CD14-positive monocyte (primary cell): ENCODE results near the gene MUC20. TPM values are rescaled to one million over a fixed set of nuclear protein-coding genes. Genes with fewer than 3 reads are reported as not detected.

Source experiments
- DNase-seq, 3 donors: peaks; one replicate each; pipeline ENCODE4 v3.0.0-alpha.2; 2011 to 2022
- H2AFZ ChIP-seq: 2 replicates; pipeline ENCODE4 v1.6.0; 2012; ENCODE audit warnings: mild to moderate bottlenecking, low read depth, low read length, inconsistent platforms; ENCODE audit not compliant: insufficient read depth, poor library complexity, severe bottlenecking
- H3K27ac ChIP-seq, 2 donors: 1 replicate in 1 of 2; 2 replicates in 1 of 2; pipeline ENCODE4 v1.5.1; 2012 to 2013; ENCODE audit warnings: low read length in 2 of 2, control low read depth in 1 of 2, inconsistent platforms in 1 of 2, low read depth in 1 of 2, mild to moderate bottlenecking in 1 of 2
- H3K27me3 ChIP-seq, 2 donors: one replicate each; pipeline versions ENCODE4 v1.6.0 to v1.6.1; 2011 to 2013; ENCODE audit warnings: low read length in 2 of 2; ENCODE audit not compliant: control insufficient read depth in 2 of 2, insufficient read depth in 2 of 2
- H3K36me3 ChIP-seq, 2 donors: replicated peaks in 1 of 2; 1 replicate in 1 of 2; 2 replicates in 1 of 2; pipeline versions ENCODE4 v1.5.1 to v1.6.1; 2012 to 2013; ENCODE audit warnings: low read length in 2 of 2, control low read depth in 1 of 2, inconsistent platforms in 1 of 2, mild to moderate bottlenecking in 1 of 2; ENCODE audit not compliant: insufficient read depth in 2 of 2, control insufficient read depth in 1 of 2
- H3K4me1 ChIP-seq, 2 donors: 1 replicate in 1 of 2; 2 replicates in 1 of 2; pipeline versions ENCODE4 v1.5.1 to v1.6.1; 2012 to 2013; ENCODE audit warnings: low read length in 2 of 2, control low read depth in 1 of 2, inconsistent platforms in 1 of 2, mild to moderate bottlenecking in 1 of 2, moderate library complexity in 1 of 2; ENCODE audit not compliant: insufficient read depth in 2 of 2, control insufficient read depth in 1 of 2
- H3K4me2 ChIP-seq: replicated peaks from 2 replicates; pipeline ENCODE3; 2012; ENCODE audit warnings: low read length, moderate library complexity, mild to moderate bottlenecking; ENCODE audit not compliant: poor library complexity, severe bottlenecking; ENCODE audit errors: extremely low read depth
- H3K4me3 ChIP-seq, 3 experiments: fragments of 200-600 bp in 1 of 3; sonication (generic) in 1 of 3; replicated peaks in 1 of 3; 1 replicate in 2 of 3; 2 replicates in 1 of 3; pipeline ENCODE4 v1.5.1; 2011 to 2013; ENCODE audit warnings: low read length in 3 of 3, mild to moderate bottlenecking in 3 of 3, control low read depth in 2 of 3, low read depth in 2 of 3, inconsistent platforms in 1 of 3, moderate library complexity in 1 of 3
- H3K79me2 ChIP-seq: 2 replicates; pipeline ENCODE4 v1.6.0; 2012; ENCODE audit warnings: mild to moderate bottlenecking, control low read depth, inconsistent platforms, low read length, moderate library complexity; ENCODE audit not compliant: insufficient read depth
- H3K9ac ChIP-seq: 2 replicates; pipeline ENCODE4 v1.6.0; 2017; ENCODE audit warnings: low read length, mild to moderate bottlenecking; ENCODE audit not compliant: insufficient read depth, poor library complexity, severe bottlenecking
- H3K9me3 ChIP-seq, 2 donors: replicated peaks in 1 of 2; 1 replicate in 1 of 2; 2 replicates in 1 of 2; pipeline versions ENCODE4 v1.5.1 to v1.6.1; 2012 to 2013; ENCODE audit warnings: low read length in 2 of 2, control low read depth in 1 of 2; ENCODE audit not compliant: control insufficient read depth in 1 of 2, insufficient read depth in 1 of 2
- H4K20me1 ChIP-seq: 2 replicates; pipeline ENCODE4 v1.6.0; 2012; ENCODE audit warnings: mild to moderate bottlenecking, low read length, control low read depth, moderate library complexity; ENCODE audit not compliant: insufficient read depth
- H3K27ac Mint-ChIP-seq, 7 donors: one replicate each; pipeline ENCODE4 v1.8.0; 2020; ENCODE audit warnings: mild to moderate bottlenecking in 7 of 7, mixed read lengths in 7 of 7, moderate library complexity in 6 of 7, inconsistent platforms in 2 of 7
- H3K27me3 Mint-ChIP-seq, 3 donors: one replicate each; pipeline ENCODE4 v1.8.0; 2021 to 2022; ENCODE audit warnings: low read depth in 3 of 3, mild to moderate bottlenecking in 3 of 3, mixed read lengths in 3 of 3, moderate library complexity in 3 of 3, inconsistent platforms in 1 of 3
- H3K36me3 Mint-ChIP-seq, 2 donors: one replicate each; pipeline ENCODE4 v1.8.0; 2020; ENCODE audit warnings: mixed read lengths in 2 of 2, inconsistent platforms in 1 of 2, mild to moderate bottlenecking in 1 of 2
- H3K4me1 Mint-ChIP-seq: one replicate; pipeline ENCODE4 v1.8.0; 2020; ENCODE audit warnings: mild to moderate bottlenecking, mixed read lengths
- H3K4me3 Mint-ChIP-seq, 2 donors: one replicate each; pipeline ENCODE4 v1.8.0; 2020; ENCODE audit warnings: mild to moderate bottlenecking in 2 of 2, mixed read lengths in 2 of 2, moderate library complexity in 1 of 2
- H3K9me3 Mint-ChIP-seq, 7 donors: one replicate each; pipeline ENCODE4 v1.8.0; 2020 to 2022; ENCODE audit warnings: mixed read lengths in 7 of 7, mild to moderate bottlenecking in 6 of 7, moderate library complexity in 6 of 7, inconsistent platforms in 2 of 7
- CTCF ChIP-seq: fragments of 200-600 bp; IDR thresholded peaks from one replicate; pipeline ENCODE4 v1.8.0; 2022; ENCODE audit warnings: antibody characterized with exemption, mild to moderate bottlenecking
- WGBS: methylation state at CpG from one replicate; pipeline ENCODE4 v1.1.5; 2013; ENCODE audit warnings: missing lambda C conversion rate; ENCODE audit not compliant: insufficient coverage; 5-methylcytosine and 5-hydroxymethylcytosine counted together
- intact Hi-C, 2 donors: fragments of 100-400 bp; cut with micrococcal nuclease; formaldehyde crosslinking; loops; one replicate each; pipeline versions ENCODE4 v1.15.0 to v1.15.1; 2023
- polyA plus RNA-seq, 3 donors: library from polyadenylated mRNA; depleted of rRNA in 1 of 3; unstranded in 2 of 3; stranded (reverse) in 1 of 3; fragments of 300-500 nt in 2 of 3; fragments of >200 nt in 1 of 3; fragmentation: Illumina TruSeq in 2 of 3; gene quantifications; 1 replicate in 2 of 3; 2 replicates in 1 of 3; pipeline ENCODE4 v1.2.3, GENCODE V29; 2012 to 2021

MUC20 gene
- polyA plus RNA-seq, 3 donors = 5.4 TPM; not detected in 2

- Histone ChIP-seq H3K9ac (no peak overlapping the region), H3K9me3 (no peaks in the 10 kb centered on the region), H3K4me1 (no peaks in the 10 kb centered on the region), H3K79me2 (no peaks in the 10 kb centered on the region), H2AFZ (no peak overlapping the region), H3K4me2 (no peak overlapping the region), H3K4me3 (no peak overlapping the region), H4K20me1 (no peaks in the 10 kb centered on the region), H3K27me3 (no peaks in the 10 kb centered on the region), H3K36me3 (peaks cover 2 to 6% of the 10 kb centered on the region in 2 donors), H3K27ac (no peak overlapping the region)
- Mint-ChIP-seq H3K4me3 (no peak overlapping the region), H3K9me3 (peaks cover 0 to 2% (median 0%) of the 10 kb centered on the region in 7 donors), H3K27ac (no peak overlapping the region), H3K27me3 (peaks cover 0 to 7% (median 2%) of the 10 kb centered on the region in 3 donors), H3K36me3 (peaks cover 3% of the 10 kb centered on the region in 2 donors), H3K4me1 (no peaks in the 10 kb centered on the region)
- intact Hi-C loops = no loop called here
- no peak for TF ChIP-seq CTCF
- 100% methylated on average over 2 of the region's 5 CpGs for WGBS
- no peak for DNase-seq
These were observed 17.0 kb upstream of the MUC20 start for GRCh38 chr3:195703776-195704175.

- Histone ChIP-seq H3K4me2 (no peak overlapping the region), H3K27me3 (no peaks in the 10 kb centered on the region), H4K20me1 (no peaks in the 10 kb centered on the region), H3K4me3 (no peak overlapping the region), H2AFZ (no peak overlapping the region), H3K4me1 (no peaks in the 10 kb centered on the region), H3K79me2 (no peaks in the 10 kb centered on the region), H3K9ac (no peak overlapping the region), H3K9me3 (no peaks in the 10 kb centered on the region), H3K27ac (no peak overlapping the region), H3K36me3 (no peaks in the 10 kb centered on the region)
- intact Hi-C loops = no loop called here
- H3K4me3 Mint-ChIP-seq = no peak overlapping the region
- TF ChIP-seq CTCF = no peak
- peaks cover 3% of the 10 kb centered on the region for H3K4me1 Mint-ChIP-seq
- WGBS = 71% methylated on average over 6 of the region's 9 CpGs
- H3K27ac Mint-ChIP-seq = peak overlapping the region in 1 of 7 donors; percentile 23
- peaks cover 0 to 2% (median 0%) of the 10 kb centered on the region in 7 donors for H3K9me3 Mint-ChIP-seq
- no peak for DNase-seq
- peaks cover 0 to 7% (median 2%) of the 10 kb centered on the region in 3 donors for H3K27me3 Mint-ChIP-seq
- H3K36me3 Mint-ChIP-seq = peaks cover 0 to 4% of the 10 kb centered on the region in 2 donors
These were observed 16.3 kb upstream of the MUC20 start for GRCh38 chr3:195704433-195704999.
